NCI-H69 (cell line): ENCODE results near the gene SMIM5.

Source experiments
- DNase-seq: peaks from one replicate; lab custom pipeline; 2025; lab: John Stamatoyannopoulos, UW

SMIM5 gene

DNA sequence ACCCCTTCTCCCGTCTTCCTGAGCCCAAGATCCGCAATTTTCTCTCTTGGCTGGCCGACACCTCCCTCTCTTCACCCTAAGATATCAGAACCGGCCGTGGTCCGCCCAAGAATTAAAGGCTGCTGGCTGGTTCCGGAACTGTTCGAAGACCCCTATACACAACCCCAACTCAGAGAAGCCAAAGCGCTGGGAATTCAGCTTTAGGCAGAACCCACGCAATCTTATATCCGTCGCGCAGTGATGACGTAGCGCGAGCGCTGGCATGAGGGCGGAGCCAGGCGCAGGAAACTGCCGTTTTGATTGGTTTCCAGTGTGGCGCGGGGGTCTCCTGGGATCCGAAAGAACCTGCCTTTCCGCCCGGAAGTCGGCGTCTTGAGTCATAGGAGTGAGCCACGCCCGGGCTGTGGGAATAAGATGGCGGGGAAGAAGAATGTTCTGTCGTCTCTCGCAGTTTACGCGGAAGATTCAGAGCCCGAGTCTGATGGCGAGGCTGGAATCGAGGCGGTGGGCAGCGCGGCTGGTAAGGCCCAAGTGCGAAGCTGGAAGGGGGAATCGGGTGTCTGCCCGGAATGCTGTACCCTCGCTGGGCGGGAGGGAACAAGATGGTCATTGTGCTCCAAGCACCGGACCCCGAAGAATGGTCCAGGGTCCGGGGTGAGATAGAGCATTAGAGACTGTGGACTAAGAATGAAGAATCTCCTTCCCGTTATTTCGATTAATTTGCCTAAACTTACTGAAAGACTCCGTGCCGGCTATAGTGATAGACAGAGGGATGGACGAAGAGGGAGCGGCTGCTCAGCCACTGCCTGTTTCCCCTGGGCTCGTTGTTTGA is 33.9 kb downstream of the SMIM5 start, which contains the start of the genes RECQL5 and SAP30BP:
Gene RECQL5 (minus strand): TSS at position 196 of the 832 bp plus-strand sequence. CDS start 597 bp downstream, outside the sequence.
Gene SAP30BP (plus strand): TSS at position 380 of the 832 bp plus-strand sequence. CDS start 35 bp downstream, at position 415.
- peak; percentile 99 for DNase-seq

- no peak for DNase-seq
Observed at GRCh38 chr17:75667825-75668224, 34.6 kb downstream of the SMIM5 start.

DNA sequence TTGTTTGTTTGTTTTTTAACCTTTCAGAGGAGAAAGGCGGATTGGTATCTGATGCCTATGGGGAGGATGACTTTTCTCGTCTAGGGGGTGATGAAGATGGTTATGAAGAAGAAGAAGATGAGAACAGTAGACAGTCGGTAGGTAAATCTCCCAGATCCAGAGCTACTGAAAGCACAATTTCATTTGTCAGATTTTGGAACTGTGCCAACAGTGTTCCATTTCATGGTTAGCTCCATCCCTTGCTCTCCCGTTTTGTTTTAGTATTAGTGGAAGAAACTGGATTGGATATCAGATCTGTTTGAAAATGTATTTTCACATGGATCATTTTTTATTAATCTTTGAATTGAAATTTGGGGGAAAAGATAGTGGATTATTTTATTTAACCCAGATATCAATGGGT is 35.3 kb downstream of the SMIM5 start:
- peak; percentile 16 for DNase-seq

GRCh38 chr17:75670868-75671267 is 37.6 kb downstream of the SMIM5 start:
- no peak for DNase-seq

DNA sequence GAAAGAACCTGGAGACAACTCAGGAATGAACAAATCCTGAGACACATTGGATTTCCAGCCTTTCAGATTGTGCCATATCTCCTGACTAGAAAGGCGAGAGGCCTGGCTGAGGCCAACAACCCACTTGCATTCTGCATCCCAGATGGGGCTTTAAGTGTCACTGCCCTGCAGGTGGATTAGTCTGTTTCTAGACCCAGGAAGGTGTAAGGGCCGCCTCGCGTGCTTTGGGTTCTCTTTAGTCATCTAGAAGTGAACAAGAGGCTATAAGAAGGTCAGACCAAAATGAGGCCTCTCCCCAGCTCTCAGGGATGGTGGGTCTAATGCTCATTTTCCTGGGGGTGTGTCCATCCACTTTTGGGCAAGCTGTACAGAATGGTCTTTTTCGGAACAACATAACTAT is 38.8 kb downstream of the SMIM5 start:
- DNase-seq: no peak

DNA sequence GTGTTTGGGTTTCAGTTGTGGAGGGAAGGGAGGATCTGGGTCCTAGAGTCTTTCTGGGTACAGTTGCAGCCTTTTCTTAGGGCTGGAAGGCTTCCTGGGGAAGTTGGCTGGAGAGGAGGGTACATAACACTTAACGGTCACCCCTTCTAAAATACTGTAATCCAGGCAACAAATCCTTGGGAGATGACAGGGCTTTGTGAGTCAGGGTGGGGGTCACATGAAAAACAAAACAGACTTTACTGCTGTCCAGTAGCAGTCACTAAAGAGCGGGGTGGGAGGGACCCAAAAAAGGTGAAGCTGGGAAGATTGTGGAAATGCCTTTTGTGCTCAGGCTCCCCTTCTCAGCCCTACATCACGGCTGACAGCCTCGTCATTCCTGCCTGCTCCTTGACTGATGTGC is 40.3 kb downstream of the SMIM5 start:
- DNase-seq: no peak

DNA sequence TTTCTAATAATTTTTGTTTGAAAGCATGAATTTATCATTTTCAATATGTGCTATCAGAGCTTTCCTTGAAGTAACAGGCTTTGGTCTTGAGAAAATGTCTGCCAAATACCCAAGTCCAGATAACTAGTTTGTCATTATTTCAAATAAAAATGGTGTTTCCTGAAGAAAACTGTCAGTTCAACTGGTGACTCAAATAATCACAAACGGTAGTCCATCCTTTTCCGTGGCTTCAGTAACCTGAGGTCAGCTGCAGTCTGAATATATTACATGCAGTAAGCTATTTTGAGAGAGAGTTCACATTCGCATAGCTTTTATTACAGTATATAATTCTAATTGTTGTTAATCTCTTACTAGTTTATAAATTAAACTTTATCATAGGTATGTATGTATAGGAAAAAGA is 43.2 kb downstream of the SMIM5 start:
- DNase-seq: no peak

- DNase-seq: peak; percentile 43
Observed at GRCh38 chr17:75679706-75680211, 46.5 kb downstream of the SMIM5 start.

DNA sequence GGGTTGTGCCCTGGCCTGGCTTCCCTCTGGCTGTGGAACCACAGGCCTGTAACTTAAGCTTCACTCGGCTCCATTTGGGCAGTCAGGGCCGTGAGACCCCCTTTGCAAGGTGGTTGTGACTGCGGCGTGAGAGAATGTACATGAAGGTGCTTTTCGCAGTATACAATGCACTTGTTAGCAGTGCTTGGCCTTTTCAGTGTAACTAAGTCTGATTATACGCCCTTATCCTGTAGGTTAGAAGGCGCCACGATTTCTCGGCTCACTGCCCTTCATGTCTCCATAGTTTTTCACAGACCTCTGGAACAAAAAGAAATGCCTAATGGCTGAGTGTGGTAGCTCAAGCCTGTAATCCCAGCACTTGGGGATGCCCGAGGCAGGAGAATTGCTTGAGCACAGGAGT is 47.2 kb downstream of the SMIM5 start:
- DNase-seq: no peak

- DNase-seq: no peak
Observed at GRCh38 chr17:75681289-75681688, 48.1 kb downstream of the SMIM5 start.

GRCh38 chr17:75683583-75683982 is 50.3 kb downstream of the SMIM5 start:
- DNase-seq: no peak

DNA sequence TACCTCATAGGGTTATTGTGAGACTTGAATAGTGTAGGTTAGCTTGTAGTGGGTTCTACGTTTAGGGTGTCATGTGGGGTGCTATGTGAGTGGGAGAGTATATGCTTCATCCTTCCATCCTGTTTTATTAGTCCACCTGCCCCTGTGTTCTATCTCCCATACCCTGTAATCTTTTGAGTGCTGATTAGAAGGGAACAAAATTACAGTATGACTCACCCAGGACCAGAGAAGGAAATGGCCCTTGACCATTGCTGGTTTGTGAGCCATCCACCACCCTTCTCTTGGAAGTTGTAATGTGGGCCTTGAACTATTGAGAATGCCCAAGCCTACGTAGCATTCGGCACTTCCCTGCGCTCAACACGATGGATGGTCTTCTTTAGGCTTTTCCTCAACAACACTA is 51.0 kb downstream of the SMIM5 start:
- DNase-seq: peak; percentile 15

DNA sequence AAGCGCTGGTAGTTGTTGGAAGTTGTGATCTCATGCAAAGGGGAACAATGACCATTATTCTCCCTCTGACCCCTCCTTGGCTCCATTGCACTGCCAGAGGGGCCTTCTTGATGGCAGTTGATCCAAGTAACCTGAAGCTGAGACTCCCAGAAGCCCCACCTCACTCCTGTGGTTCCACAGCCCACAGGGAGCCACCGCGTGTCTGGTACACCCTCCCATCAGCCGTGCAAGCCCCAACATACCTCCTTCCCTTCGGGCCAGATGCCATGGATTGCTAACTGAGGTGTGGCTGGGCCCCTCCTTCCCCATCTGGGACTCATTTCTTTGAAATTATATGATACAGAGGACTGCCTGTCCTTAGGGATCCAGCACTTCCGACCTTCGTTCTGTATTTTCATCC is 51.7 kb downstream of the SMIM5 start:
- DNase-seq: peak; percentile 70

GRCh38 chr17:75685499-75685898 is 52.3 kb downstream of the SMIM5 start:
- DNase-seq: no peak

- no peak for DNase-seq
Observed at GRCh38 chr17:75688209-75688825, 55.1 kb downstream of the SMIM5 start.

DNA sequence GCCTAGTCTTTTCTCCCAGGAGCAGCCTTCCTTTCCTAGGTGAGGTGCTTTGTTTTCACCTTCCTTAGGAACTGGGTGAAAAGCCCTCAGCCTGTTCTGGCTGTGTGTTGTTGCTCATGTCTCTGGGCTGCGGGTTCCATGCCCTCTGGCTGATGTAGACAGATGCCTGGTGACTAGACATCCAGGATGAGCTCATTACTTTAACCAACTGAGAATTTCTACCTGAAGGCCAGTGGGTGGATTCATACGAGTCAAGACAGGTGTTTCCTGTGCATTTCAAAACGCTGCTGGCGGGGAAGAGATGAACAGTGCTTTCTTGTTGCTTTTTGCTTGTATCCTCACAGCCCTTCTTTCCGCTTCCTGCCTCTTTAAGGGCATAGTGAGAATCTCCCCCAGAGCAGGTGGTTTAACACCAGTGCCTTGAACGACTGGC is 56.2 kb downstream of the SMIM5 start:
- DNase-seq: no peak
